ENCODE measurements around the gene CHAMP1.

The CHAMP1 gene

DNA sequence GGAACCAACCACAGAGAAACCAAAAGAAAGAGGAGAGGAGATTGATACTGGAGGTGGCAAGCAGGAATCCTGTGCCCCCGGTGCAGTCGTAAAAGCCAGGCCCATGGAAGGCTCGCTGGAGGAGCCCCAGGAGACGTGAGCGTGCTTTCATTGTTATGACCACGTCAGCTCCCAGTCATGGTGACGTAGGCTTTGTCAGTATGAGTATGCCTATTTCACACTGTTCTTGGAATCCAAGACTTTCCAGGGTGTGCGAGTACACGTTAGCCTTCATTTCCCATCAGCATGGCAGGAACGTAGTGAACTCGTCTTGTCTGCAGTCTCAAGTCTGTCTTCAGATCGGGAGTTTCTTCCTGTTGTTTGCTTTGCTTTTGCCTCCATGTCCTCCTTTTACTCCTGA lies 15.4 kb upstream of the CHAMP1 start:
- no peak for DNase-seq (ENCODE audit: low spot score)

GRCh38 chr13:114299604-114300305 lies 14.5 kb upstream of the CHAMP1 start:
- no peak for DNase-seq (ENCODE audit: low spot score)

DNA sequence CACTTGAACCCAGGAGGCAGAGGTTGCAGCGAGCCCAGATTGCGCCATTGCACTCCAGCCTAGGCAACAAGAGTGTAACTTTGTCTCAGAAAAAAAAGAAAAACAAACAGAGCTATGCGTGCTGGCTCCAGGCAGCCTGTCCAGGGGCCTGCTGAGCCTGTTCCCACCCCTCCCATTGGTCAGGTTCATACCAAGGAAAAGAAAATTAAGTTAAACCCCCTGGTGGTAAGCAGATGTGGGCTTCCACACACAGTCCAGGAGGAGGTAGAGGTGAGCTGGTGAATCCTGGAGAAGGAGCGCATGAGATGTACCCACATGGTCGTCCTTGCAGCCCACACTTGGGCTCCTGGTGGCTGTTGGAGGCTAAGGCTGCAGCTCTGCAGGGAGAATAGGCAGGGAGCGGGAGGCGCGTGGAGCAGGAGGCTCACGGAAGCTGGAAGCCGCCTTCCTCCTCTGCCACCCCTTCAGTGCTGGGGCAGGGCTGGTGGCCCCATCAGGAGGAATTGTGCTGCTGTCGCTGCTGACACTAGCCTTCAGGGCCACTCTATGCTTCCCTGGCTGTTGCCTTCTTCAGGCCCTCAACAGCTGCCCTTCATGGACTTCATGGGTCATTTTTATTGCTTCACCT lies 10.5 kb upstream of the CHAMP1 start:
- DNase-seq (ENCODE audit: low spot score): no peak

DNA sequence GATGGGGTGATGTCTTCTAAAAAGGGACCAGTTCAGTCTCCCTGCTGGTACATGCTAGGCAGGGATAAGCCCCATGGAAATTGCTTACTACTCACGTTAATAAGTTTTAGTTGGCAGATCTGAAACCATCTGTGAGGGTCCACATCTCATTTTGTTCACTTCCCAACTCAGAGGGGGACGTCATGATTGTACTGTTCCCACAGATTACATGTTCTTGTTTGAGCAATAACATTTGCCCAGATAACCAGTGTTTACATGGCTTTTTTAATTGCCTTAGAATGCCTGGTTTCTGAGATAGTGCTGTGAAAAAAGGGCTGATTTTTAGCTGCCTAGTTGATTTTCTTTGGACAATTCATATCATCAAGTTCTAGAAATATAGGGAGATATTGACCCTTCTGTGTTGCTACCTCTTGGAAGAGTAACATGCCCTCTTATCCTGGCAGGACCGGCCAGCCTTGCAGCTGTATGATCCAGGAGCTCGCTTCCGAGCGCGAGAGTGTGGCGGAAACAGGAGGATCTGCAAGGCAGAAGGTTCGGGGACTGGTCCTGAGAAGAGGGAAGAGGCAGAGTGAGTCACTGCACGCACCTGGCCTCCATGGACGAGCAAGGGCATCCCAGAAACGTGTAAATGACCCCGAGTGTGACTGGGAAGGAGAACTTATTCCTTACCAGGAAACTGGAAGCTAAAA lies 9.8 kb upstream of the CHAMP1 start:
- DNase-seq (ENCODE audit: low spot score): no peak

DNA sequence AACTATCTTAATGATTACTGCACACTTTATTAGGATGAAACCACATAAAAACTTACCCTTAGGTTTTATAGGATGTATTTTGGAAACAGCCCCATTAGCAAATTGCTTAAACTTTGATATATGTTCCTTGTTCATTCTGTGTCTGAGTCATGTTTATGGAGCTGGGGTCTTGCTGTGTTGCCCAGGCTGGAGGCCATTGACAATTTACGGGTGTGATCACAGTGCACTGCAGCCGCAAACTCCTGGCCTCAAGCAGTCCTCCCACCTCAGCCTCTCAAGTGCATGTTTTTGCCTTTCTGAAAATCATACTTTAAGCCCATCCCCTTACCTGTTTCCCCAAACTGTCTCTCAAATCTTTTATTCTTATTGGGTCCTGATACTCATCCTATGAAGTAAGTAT lies 5.2 kb upstream of the CHAMP1 start:
- DNase-seq (ENCODE audit: low spot score): no peak

DNA sequence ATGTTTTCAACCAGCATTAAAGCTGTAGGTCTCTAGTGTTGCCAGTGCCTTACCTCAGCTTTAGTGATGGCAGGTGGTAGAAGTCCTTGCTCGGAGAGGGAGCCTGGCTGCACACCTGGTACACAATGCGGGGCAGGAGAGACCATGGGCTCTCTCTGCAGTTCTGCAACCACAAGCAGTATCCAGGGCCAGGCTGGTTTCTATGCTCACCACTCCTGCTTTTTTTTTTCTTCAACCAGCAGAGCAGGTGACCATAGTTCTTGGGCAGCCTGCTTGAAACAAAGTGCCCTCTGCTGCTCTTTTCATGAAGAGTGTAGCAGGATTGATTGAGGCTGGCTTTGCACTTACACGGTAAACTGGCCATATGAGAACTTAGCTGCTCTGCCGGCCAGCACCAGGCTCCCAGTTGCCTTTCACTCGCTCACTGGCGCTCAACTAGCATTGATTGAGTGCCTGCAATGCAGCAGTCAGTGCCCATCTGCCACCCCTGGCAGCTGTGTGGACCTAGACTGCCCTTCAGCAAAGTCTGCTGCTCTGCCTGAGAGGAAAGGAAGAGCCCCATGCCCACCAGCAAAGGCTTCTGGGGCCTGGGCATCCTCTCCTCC lies 4.4 kb upstream of the CHAMP1 start:
- no peak for DNase-seq (ENCODE audit: low spot score)

GRCh38 chr13:114310956-114311355 lies 3.3 kb upstream of the CHAMP1 start:
- DNase-seq (ENCODE audit: low spot score): peak; percentile 34

DNA sequence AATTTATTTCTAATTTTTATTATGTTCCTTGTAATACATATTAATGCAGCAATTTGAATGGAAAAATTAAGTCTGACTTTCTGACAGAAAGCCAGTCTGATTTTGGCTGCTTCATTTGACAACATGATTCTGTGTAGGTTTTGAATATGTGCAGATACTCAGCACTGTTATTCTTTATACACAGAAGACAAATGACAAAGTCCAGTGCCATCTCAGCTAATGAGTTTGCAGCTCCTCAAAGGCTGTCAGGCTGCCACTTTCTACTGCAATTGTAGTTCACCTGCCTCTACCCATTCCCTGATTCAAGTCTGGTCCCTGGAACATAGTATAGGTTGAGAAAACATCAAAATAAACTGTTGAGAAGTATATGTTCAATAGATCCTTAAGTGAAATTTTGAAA lies 2.9 kb upstream of the CHAMP1 start:
- DNase-seq (ENCODE audit: low spot score): no peak

DNA sequence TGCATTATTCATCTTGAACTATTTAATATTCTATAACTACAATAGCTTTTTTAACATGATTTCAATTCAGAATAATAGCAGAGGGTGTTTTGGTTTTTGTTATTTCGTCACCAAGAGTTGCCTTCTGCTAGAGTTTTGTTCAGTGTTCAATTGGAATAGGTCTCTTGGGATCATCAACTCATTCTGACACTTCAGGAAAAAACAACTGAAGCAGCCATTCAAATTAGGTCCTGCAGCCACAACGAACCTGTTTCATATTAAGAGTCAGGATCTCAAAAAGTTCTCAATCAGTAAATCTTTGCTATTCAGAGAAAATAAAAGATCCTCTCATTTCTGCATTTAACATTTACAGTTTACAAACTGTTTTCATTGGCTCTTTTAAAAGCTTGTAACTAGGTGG lies 2.4 kb upstream of the CHAMP1 start:
- no peak for DNase-seq (ENCODE audit: low spot score)

DNA sequence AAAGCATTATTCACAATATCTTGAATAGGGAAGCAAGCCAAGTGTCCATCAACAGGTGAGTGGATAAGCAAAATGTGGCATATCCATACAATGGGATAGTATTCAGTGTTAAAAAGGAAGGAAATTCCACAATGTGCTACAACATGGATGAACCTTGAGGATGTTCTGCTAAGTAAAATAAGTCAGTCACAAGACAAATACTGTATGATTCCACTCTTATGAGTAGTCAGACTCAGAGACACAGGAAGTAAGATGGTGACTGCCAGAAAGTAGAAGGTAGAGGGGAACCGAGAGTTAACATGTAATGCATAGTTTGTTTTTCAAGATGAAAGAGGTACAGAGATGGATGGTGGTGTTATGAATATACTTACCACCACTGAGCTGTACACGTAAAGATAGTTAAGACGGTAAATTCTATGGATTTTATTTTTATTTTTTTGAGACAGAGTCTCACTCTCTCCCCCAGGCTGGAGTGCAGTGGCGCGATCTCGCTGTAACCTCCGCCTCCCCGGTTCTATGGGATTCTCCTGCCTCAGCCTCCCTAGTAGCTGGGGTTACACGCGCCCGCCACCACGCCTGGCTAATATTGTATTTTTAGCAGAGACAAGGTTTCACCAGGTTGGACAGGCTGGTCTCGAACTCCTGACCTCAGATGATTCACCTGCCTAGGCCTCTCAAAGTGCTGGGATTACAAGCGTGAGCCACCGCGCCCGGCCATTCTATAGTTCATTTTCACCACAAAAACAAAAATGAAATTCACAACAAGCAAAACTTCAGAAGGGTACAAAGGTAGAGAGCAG lies 1.0 kb upstream of the CHAMP1 start:
- peak; percentile 21 for DNase-seq (ENCODE audit: low spot score)

- DNase-seq (ENCODE audit: low spot score): no peak
Observed at GRCh38 chr13:114315074-114315785, 927 bp downstream of the CHAMP1 start.

DNA sequence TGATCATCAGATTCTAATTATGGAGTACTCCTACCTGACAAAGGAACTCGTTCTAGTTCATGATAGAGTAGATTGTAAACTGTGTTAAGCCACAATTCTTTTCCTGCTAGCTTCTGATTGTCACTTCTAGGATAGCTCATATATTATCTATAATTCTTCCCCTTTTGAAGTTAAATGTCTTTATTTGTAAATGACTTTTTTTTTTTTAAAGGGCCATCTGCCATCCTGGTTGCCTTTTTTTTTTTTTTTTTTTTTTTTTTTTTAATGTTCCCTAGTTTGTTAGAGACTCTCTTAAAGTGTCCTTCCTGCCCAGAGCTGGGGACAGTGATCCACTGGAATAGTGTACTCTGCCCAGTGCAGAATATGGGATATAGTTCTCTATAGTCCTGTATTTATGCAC lies 4.3 kb downstream of the CHAMP1 start:
- DNase-seq (ENCODE audit: low spot score): no peak

GRCh38 chr13:114319441-114319913 lies 5.2 kb downstream of the CHAMP1 start:
- peak; percentile 75 for DNase-seq (ENCODE audit: low spot score)

DNA sequence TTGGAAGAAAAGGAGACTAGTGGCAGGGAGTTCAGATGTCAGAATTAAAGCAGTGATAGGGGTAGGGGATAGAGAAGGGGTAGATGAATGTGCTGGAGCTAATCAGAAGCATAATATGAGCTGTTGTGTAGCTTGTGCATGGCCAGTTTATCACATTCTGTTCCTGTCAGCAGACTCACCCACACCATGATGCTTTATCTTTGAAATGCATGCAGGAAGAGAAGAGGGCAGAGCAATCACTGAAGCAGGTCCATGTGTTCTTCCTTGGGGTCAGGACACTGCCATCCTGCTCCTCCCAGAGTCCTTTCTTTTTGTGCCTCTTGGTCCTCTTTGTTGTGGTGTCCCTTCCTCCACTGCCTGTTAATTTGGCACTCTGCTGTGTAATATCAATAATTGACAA lies 5.8 kb downstream of the CHAMP1 start:
- DNase-seq (ENCODE audit: low spot score): no peak

DNA sequence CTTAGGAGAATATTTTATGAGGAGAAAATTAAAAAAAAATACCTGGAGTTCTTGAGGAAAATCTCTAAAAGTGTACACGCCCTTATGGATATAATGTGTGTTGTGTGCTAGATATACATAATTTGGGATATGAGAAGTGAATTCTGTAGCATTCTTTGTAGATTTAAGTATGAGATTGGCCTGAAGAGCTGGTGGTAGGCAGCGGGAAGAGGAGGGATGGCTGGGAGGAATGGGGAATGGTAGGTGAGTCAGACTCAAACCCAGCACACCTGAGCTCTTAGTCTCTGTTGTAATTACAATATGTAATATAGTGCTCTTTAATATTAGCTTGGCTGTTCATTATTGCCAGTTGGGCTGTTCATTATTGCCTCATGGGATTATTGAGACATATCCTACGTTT lies 7.0 kb downstream of the CHAMP1 start:
- DNase-seq (ENCODE audit: low spot score): no peak

DNA sequence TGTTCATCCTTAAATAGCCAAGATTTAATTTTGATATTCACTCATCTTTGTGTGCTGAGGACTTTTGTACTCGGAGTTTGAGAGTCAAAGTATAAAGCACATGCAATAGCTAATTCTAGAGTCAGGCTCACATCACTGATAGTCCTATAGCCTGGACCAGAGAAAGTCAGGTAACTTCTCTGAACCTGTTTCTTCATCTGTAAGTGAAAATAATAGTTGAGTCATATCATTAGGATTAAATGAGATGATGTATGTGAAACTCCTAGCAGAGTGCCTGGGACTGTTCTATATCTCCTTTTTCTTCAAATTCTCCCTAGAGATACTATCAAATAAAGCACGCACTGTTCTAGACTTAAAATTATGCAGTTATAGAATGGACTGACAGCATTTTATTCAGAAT lies 9.0 kb downstream of the CHAMP1 start:
- DNase-seq (ENCODE audit: low spot score): no peak

- no peak for DNase-seq (ENCODE audit: low spot score)
Observed at GRCh38 chr13:114324334-114324733, 10.0 kb downstream of the CHAMP1 start.

GRCh38 chr13:114325729-114326128 lies 11.4 kb downstream of the CHAMP1 start:
- DNase-seq (ENCODE audit: low spot score): no peak

- DNase-seq (ENCODE audit: low spot score): no peak
Observed at GRCh38 chr13:114328034-114328433, 13.7 kb downstream of the CHAMP1 start.

DNA sequence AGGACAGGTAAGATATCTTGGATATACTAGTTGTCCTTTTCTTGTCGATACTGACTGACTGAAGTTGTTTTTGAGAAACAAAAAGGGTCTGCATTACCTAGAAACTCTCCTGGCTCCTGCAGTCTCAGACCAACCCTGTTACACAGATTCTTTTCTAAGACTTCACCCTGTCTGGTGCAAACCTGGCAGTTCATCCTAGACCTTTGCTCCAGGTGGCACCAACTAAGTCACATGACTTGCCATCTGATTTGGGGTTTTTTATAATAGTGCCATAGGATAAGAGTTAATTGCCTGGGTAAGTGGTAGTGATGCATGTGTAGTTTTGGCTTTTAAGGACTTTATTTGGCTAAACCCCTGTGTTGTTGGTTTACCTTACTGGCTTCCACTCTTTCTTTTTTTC lies 14.3 kb downstream of the CHAMP1 start:
- DNase-seq (ENCODE audit: low spot score): no peak

GRCh38 chr13:114330086-114330485 lies 15.8 kb downstream of the CHAMP1 start:
- no peak for DNase-seq (ENCODE audit: low spot score)
